Stimulated activated CD8-positive, alpha-beta memory T cell treated with anti-CD3 and anti-CD28 coated beads, Interleukin-4, amount 100 ng/mL, for 24 hours (primary cell): Measurements from ENCODE around the gene LGR4.

Experiments used
- DNase-seq: peaks from one replicate; pipeline ENCODE4 v3.0.0-alpha.2; 2020; ENCODE audit warnings: low read depth

The LGR4 gene

DNA sequence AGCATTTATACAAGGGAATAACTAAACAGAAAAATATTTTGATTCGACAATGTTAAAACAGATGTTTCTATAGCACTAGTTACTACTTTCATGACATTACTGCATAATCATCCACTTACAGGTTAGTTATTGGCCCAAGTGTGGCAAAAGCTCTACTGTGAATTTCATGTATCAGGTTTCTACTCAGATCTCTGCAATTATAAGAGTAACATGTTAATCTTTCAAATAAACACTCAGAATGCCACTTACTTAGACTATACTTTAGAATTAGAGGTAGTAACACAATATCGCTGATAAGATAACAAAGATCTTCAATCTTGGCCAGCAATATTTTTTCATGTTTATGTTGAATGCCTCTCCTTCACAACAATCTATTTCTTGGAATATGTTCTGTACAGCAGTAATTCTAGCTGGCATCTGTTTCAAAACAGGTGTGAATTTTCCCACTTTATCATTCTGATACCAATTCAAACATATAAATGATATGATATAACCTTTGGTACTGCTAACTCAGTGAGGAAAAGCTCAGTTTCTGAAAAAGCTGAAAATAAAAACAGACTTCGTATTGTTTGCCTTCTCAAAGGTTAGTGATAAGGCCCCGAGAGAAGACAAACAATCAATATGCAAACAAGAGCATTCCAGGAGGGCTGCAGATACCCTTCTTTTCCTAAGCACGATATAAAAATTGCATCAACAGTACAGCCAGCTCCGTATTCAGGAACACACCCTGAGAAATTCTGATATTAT is 98.6 kb downstream of the LGR4 start:
- DNase-seq, result no peak

DNA sequence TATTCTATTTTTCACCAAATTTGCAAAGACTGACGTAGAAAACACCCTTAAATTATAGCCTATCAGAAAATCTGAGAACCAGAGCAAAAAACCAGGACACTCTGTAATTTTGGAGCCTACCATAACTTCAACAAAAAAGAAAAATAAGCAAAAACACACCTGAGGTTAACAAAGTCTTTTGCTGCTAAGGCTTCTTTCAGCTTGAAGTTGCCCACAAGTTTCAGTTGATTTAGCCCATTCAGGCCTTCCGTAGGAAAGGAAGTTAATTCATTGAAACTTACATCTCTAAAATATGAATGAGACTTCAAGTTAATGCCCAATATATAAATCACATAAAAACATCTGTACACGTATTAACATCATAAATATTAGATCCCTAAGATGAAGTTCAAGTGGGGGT is 99.2 kb downstream of the LGR4 start:
- no peak for DNase-seq

DNA sequence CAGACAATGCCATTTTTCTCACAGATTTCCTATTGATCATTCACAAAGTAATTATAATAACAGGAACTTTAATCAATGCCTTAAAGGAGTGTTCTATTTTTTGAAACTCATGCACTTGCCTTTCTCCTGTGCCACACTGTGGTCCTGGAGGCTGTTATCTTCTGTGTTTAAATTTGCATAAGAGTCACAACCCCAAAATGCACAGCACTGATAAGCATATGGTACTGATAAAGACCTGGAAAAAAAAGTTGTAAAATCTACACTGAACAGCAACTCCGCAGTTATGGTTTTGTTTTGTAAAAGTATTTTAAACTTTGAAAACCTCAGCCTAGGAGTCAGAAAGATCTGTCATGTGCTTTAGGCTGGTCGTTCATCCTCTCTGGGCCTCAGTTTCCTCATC is 100.4 kb downstream of the LGR4 start:
- DNase-seq, result no peak

DNA sequence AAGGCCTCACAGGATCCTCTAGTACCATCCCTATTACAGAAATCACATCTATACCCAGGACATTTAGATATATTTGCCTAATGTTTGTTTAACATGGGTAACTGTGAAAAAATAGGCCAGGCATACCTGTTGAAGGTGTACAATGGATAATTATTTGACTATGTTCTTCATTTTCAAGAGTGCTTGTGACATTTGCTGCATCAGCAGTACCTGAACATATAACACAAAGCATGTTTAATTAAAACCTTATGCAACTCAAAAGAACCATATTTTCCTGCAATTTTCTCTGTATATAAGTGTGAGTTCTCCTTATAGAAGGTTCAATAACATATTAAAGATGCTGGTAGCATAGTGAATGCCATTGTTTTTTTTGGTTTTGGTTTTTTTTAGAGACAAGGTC is 101.1 kb downstream of the LGR4 start:
- DNase-seq, result no peak

DNA sequence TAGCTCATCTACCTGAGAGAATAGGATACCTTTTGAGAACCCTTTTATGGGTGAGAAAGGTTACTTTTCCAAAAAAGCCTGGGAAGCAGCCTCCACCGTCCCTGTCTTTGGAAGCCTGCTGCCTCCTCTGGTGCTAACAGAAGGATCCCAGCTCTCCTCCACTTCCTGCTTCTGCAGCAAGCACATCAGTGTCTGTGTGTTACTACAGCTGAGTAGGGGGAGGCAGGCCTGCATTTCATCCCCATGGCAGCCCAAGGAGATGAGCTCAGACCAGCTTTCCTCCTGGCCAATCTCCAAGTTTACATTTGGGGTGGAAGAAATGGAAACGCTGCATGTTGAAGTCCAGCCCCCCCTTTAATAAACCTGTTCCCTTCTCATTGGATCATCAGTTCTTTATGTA is 102.2 kb downstream of the LGR4 start:
- DNase-seq, result no peak

DNA sequence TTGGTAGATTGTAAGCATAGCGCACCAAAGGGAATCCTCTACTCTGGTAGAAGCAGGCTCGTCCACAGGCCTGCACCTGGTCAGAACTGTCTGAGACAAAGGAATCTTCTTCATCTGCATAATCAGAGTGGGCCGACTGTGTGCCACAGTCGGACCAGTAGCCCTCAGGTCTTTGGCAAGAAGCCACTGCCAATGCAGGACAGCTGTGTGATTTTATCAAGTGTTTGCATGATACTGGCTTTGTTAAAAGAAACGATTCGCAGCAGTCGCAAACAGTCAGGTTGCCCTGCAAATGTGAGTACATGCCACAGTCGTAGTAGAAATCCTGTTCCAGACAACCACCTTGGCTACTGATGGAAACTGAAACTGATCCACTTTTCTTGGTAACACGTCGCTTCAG is 104.7 kb downstream of the LGR4 start:
- DNase-seq, result no peak

DNA sequence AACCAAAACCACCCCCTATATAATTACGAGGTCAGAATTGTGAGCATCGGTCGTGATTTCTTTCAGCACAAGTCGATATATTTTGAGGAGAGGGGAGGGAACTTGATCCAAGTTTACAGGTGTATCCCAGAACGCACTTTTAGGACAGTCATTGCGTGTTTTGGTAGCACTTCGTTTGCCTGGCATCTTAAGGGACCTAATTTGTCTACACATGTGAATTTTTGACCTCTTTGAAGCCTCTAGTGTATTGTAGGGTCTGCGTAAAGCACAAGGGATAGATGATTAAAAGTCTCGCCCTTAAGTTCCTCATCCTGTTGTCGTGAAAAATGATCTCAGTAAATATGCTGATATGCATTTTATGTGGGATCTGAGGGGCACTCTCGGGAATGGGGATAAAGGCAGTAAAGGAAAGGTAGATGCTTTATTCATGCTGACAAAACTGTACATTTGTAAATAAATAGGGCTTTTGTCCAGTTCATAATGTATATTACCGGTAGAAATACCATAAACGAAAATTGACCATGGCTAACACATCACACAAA is 108.9 kb downstream of the LGR4 start:
- no peak for DNase-seq

DNA sequence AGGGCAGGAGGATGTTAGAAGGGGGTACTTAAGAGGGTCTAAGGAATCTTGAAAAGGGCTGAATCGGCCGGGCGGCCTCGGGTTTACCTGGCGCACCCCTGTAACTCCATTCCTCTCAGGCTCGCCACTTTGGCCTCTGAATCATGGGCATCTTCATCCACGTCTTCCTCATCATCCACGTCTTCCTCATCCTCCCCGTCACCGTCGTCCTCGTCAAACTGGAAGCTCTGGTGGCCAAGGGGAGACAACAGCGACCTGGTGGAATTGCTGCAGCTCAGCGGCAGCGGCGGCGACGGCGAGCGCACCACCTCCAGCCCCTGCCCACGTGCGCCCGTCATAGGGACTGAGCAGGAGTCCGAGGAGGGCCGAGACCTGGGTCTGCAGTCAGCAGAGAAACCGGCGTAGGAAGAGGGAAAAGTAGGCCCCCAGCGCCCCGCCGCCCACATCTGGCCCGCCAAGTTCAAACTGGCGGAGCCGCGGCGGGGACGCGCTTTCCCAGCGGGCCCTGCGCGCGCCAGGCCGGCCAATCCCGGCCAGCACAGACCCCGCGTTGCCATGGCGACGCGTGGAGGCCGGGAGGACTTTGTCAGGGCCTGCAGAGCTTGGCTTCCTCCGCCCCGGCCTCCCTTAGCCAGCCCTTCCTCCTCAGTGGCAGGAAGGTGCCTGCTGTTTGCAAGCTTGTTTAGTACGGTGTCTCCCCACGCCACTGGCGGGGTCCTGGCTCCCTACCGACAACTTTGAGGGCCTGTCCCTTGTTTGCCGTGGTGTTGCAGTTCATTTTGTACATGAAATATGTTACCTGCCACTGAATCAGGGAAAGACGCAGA is 109.6 kb downstream of the LGR4 start, which contains the start of gene CCDC34:
Gene CCDC34 (minus strand): TSS at position 467 of the 827 bp plus-strand sequence. CDS start 21 bp downstream, at position 446.
- DNase-seq, result peak; percentile 85

DNA sequence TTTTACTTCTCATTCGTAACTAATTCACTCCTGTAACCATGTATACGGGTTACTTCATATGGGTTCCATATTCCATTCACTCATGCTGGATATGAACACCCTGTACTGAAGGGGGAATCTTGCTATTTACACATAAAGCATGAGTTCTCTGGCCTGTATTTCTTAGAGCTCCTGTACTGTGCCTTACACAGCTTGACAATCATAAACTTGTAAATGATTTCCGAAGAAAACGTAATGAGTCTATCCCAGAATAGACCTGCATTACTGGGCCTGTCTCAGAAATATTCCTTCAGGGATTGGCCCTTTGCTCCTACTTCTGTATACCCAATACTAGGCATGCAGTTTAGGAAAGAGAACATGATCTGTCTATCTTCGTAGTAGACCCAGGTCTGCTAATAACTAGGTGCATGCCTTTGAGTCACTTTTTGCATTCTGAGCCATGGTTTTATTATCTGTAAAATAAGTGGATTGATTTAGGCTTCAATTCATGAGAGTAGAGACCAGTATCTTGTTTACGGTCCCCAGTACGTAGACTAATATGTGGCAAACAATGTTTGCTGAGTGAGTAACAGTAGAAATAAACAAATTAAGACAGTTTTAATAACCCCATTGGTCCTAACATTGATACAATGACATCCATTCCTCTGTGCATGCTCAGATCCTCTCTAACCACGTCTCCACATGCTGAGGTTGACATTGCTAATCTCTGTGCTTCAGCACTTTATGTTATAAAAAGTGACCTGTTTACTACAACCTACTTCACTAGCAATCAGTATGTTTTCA is 110.8 kb downstream of the LGR4 start:
- no peak for DNase-seq

DNA sequence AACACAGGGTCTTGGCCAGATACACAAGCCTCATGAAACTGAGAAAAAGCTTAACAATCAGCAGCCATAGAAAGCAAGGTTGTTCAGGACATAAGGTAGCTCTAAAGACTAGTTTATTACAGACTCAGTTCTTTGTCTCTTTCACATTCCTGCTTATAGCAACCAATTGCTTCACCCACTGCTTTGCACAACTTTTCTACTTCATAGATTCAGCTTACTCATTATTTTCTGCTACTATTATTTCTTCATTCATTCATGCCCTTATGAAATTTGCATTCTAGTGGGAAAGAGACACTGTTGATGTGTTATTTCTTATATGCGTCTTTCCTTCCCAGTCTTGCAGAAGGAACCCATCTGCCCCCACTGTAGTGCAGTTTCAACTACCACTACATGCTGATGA is 114.3 kb downstream of the LGR4 start:
- no peak for DNase-seq

DNA sequence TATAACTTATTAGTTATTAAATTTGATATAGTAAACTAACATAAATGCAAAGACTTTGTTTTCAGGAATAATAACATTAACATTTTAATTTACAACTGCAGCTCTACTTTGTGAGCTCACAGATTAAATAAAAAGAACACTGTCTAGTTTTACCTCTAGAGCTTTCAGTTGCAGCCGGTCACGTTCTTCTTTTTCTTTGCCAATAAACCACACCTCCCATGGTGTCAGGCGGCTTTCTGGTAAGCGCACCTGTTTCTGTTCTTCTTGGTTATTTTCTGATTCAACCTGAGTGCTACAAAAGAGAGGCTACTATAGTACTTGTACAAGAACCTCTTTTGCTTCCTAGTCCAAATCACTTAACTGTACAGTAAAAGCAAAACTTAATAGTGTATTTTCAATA is 115.3 kb downstream of the LGR4 start:
- DNase-seq, result no peak

DNA sequence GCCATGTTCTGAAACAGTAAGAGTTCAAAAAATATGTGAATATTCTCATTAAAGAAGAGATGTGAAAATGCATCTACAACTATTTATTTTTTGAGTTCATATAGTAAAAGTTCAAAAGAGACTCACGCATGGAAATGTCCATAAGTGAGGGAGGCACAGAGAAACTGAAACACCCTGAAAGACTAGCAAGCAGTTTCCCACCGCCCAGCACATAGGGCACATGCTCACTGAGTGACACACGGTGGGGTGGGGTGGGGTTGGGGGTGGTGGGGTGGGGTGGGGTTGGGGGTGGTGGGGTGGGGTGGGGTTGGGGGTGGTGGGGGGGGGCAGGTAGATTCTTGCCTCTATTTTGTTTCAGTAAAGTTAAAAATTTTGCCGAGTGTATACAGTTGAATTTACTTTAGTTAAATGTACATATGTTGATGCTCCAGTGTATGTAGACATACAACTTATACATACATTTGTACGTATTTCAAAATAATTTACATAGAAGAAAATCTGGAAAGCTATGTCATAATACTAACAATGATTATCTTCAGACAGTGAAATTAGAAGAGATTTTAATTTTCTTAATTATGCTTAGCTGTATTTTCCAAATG is 115.9 kb downstream of the LGR4 start:
- no peak for DNase-seq

DNA sequence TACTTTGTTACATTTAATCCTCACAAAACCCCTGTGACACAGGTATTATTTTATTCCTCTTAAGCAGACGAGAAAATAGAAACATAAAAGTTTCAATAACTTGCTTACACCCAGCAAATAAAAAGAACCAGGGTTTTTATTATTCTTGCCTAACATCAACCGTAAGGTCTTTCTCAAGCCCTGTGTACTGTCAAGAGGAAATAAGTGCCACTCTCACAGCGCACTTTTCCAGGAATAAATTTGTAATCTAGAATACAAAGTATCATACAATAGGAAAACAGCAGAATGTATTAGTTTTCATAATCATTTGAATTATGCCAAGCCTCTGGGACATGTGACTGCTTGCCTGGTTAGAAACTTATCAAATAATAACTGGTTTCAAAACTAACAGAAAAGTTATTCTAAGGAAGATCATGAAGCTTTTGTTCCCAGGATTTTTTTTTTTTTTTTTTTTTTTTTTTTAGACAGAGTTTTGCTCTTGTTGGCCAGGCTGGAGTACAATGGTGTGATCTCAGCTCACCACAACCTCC is 117.0 kb downstream of the LGR4 start:
- no peak for DNase-seq

DNA sequence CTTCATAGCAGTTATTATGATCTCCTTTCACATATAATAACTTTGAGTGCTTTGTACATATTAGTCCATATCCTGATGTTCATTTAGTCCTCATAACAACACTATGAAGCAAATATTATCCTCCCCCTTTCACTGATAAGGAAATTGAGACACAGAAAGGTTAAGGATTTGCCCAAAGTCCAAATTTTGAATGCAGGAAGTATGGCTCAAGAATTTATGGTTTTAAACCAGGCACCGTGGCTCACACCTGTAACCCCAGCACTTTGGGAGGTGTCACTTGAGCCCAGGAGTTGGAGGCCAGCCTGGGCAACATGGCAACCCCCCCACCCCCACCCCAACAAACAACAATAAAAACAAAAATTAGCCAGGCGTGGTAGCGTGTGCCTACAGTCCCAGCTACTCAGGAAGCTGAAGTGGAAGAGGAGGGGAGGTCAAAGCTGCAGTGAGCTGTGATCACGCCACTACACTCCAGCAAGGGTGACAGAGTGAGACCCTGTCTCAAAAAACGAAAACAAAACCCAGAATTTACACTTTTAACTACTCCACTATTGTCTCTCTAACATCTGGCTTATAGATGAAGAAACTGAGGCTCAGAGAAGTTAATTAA is 118.1 kb downstream of the LGR4 start:
- no peak for DNase-seq

DNA sequence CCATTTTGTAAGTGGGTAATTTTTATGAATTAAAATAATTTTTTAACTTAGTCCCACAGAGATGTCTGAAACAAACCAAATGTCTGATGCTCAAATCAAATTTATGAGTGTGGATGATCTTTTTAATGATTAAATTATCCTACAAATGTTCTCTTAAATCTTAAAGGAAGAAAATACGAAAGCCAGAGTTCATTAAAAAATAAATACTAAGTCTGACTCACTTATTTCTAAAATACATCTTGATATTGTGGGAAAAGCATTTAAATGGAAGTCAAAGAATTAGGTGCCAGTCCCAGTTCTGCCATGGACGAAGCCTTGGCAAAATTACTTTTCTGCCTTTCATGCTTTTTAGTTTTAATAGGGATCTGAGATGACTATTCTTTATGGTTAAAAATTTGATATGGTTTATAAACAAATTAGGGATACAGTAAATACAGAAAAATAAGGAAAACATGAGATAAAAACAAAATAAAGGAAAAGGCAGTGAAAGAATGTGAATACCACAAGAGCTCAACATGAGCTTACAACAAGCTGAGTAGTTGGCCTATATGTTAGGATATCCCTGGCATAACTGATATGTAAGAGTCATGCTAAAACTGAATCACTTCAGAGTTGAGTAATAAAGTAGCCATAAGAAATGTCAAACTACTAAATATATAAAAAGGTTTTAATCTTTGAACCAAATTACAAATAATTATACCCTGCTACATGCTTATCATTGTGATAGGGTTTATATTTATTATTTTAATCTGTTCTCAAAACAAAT is 118.8 kb downstream of the LGR4 start:
- DNase-seq, result no peak

DNA sequence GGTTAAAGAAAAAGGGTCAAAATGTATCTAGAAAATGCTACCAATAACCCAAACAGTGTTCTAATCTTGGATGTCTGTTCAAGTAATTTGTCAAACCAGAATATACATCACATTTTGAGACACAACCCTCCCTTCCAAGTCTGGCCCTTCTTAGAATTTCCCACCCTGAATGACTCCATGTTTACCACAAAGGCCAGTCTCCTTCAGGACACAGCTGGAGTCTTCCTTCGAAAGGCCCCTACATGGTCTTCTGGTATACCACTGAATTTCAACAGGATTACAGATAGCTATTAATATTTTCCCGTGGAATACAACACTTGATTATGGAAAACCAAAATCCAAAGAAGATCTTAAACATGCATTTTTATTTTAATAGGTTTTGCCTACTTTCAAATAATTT is 119.8 kb downstream of the LGR4 start:
- DNase-seq, result no peak

DNA sequence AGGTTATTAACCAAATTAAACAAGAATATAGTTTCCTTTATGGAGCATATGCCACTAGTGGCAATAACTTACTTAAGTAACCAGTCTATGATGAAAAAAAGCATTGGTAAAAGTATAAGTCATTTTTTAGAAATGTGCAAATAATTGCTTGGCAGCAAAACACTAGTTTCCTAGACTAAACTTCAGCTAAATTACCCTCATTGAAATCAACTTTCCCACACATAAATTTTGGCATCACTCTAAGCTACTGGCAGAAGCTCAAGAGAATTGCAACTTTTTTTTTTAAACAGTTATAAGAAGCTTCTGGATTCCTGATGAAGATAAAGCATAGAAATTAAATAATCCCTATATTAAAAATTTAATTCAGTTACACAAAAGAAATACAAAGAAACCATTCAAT is 122.1 kb downstream of the LGR4 start:
- DNase-seq, result no peak

DNA sequence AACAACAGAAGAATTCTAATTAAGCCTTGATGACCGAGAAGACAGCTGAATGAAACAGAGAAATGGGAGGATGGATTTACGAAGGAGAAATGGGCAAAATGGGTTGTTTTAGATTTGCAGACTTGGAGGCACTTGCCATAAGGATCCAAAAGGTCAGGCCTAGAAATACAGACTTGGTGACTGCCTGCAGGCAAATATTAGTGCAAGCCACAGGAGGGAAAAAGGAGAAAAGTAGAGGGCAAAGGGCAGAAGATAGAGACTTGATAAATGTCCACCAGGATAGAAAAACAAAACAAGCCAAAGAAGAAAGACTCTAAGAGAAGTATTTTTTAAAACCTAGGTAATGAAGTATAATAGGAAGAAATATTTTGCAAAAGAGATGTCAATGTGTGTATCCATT is 122.7 kb downstream of the LGR4 start:
- no peak for DNase-seq

DNA sequence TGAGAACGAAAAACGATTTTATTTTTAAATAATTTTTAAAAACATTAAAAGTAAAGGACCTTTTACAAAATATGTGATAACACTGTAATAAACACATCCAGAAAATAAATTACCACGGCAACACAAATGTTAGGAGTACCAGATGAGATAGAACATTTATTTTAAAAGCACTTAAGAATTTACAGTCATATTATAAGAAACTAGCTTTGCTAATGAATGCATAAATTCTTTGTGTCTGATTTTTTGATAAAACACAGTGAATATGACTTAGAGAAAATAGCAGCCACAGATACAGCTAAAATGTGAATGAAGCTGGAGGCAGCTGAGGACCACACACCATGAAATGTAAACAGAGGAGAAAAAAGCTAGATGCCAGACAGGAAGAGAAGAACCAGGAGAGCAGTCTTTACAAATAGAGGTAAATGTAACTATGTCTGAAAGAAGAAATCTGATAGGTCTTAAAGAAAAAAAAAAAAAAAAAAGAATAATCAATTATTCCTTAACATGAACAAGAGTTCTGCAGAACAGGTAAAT is 124.2 kb downstream of the LGR4 start:
- DNase-seq, result no peak
